Neuronal stem cell (in vitro differentiated cells): ENCODE measurements around the gene TEX19.
"Not testable (repeated sequence)": the region's sequence is repeated elsewhere in the genome, so short reads cannot be mapped to it uniquely, and the experiment has no call there.

Source experiments
- DNase-seq: peaks from one replicate; pipeline ENCODE4 v3.0.0-alpha.2; 2013; ENCODE audit warnings: low spot score
- H2AFZ ChIP-seq: one replicate; pipeline ENCODE4 v1.6.1; 2013; ENCODE audit warnings: mild to moderate bottlenecking, low read length, inconsistent platforms
- H2AK5ac ChIP-seq: 2 replicates; pipeline ENCODE4 v1.6.1; 2013; ENCODE audit warnings: low read depth, mild to moderate bottlenecking, inconsistent platforms, low read length, moderate library complexity, mixed read lengths
- H2BK120ac ChIP-seq: 2 replicates; pipeline ENCODE4 v1.6.1; 2013; ENCODE audit warnings: low read depth, mild to moderate bottlenecking, inconsistent platforms, low read length, moderate library complexity, mixed read lengths
- H2BK12ac ChIP-seq: one replicate; pipeline ENCODE4 v1.6.1; 2013; ENCODE audit warnings: low read length, inconsistent platforms
- H2BK15ac ChIP-seq: 2 replicates; pipeline ENCODE4 v1.6.1; 2013; ENCODE audit warnings: mild to moderate bottlenecking, low read length, inconsistent platforms, mixed read lengths
- H2BK5ac ChIP-seq: one replicate; pipeline ENCODE4 v1.6.1; 2013; ENCODE audit warnings: inconsistent platforms, mild to moderate bottlenecking, low read length, moderate library complexity
- H3K14ac ChIP-seq: one replicate; pipeline ENCODE4 v1.6.1; 2013; ENCODE audit warnings: low read length, inconsistent platforms
- H3K18ac ChIP-seq: 2 replicates; pipeline ENCODE4 v1.6.1; 2013; ENCODE audit warnings: low read length, inconsistent platforms
- H3K23ac ChIP-seq: 2 replicates; pipeline ENCODE4 v1.6.1; 2013; ENCODE audit warnings: low read depth, mild to moderate bottlenecking, mixed read lengths, low read length, inconsistent platforms; ENCODE audit not compliant: poor library complexity
- H3K27ac ChIP-seq: replicated peaks from 3 replicates; pipeline ENCODE4 v1.5.1; 2013; ENCODE audit warnings: low read length, inconsistent platforms
- H3K27me3 ChIP-seq, 3 experiments: 2 replicates each; pipeline ENCODE4 v1.6.1; 2013; ENCODE audit warnings: low read length in 3 of 3, mild to moderate bottlenecking in 2 of 3, inconsistent platforms in 1 of 3, low read depth in 1 of 3, mixed read lengths in 1 of 3, moderate library complexity in 1 of 3; ENCODE audit not compliant: control insufficient read depth in 3 of 3, insufficient read depth in 3 of 3
- H3K36me3 ChIP-seq, 2 donors: replicated peaks in 1 of 2; 2 replicates each; pipeline ENCODE4 v1.6.1; 2013; ENCODE audit warnings: low read length in 2 of 2; ENCODE audit not compliant: control insufficient read depth in 2 of 2, insufficient read depth in 2 of 2
- H3K4ac ChIP-seq: 2 replicates; pipeline ENCODE4 v1.6.1; 2013; ENCODE audit warnings: inconsistent platforms, mild to moderate bottlenecking, low read length, moderate library complexity
- H3K4me1 ChIP-seq, 2 donors: 1 replicate in 1 of 2; 2 replicates in 1 of 2; pipeline ENCODE4 v1.6.1; 2013; ENCODE audit warnings: low read length in 2 of 2, low read depth in 1 of 2; ENCODE audit not compliant: control insufficient read depth in 2 of 2, insufficient read depth in 1 of 2
- H3K4me2 ChIP-seq: one replicate; pipeline ENCODE4 v1.6.1; 2013; ENCODE audit warnings: mild to moderate bottlenecking, low read length, inconsistent platforms; ENCODE audit not compliant: insufficient read depth, poor library complexity, severe bottlenecking
- H3K4me3 ChIP-seq, 2 donors: 2 replicates each; pipeline ENCODE4 v1.5.1; 2013; ENCODE audit warnings: low read length in 2 of 2, mild to moderate bottlenecking in 2 of 2, inconsistent platforms in 1 of 2, moderate library complexity in 1 of 2
- H3K79me1 ChIP-seq: one replicate; pipeline ENCODE4 v1.6.1; 2013; ENCODE audit warnings: low read depth, mild to moderate bottlenecking, inconsistent platforms, low read length, moderate library complexity
- H3K9ac ChIP-seq: one replicate; pipeline ENCODE4 v1.6.1; 2013; ENCODE audit warnings: mild to moderate bottlenecking, low read depth, low read length, inconsistent platforms; ENCODE audit not compliant: poor library complexity
- H3K9me3 ChIP-seq, 2 donors: replicated peaks in 1 of 2; 2 replicates each; pipeline versions ENCODE3 to v1.6.1; 2013; ENCODE audit warnings: low read length in 2 of 2, mild to moderate bottlenecking in 2 of 2, inconsistent platforms in 1 of 2, low read depth in 1 of 2, mixed read lengths in 1 of 2, moderate library complexity in 1 of 2; ENCODE audit not compliant: control insufficient read depth in 2 of 2, insufficient read depth in 1 of 2
- H4K8ac ChIP-seq: one replicate; pipeline ENCODE4 v1.6.1; 2013; ENCODE audit warnings: low read depth, mild to moderate bottlenecking, inconsistent platforms, low read length, moderate library complexity
- H4K91ac ChIP-seq: one replicate; pipeline ENCODE4 v1.6.1; 2013; ENCODE audit warnings: low read length, low read depth, mild to moderate bottlenecking, inconsistent platforms; ENCODE audit not compliant: poor library complexity
- WGBS, 2 donors: extraction: QIAGEN DNeasy Blood & Tissue Kit; methylation state at CpG; one replicate each; pipeline ENCODE4 v1.1.7; 2013; ENCODE audit warnings: missing lambda C conversion rate in 2 of 2, mixed read lengths in 1 of 2; ENCODE audit not compliant: insufficient read length in 2 of 2, insufficient replicate concordance in 1 of 2; ENCODE audit errors: extremely low coverage in 2 of 2; 5-methylcytosine and 5-hydroxymethylcytosine counted together

The TEX19 gene

DNA sequence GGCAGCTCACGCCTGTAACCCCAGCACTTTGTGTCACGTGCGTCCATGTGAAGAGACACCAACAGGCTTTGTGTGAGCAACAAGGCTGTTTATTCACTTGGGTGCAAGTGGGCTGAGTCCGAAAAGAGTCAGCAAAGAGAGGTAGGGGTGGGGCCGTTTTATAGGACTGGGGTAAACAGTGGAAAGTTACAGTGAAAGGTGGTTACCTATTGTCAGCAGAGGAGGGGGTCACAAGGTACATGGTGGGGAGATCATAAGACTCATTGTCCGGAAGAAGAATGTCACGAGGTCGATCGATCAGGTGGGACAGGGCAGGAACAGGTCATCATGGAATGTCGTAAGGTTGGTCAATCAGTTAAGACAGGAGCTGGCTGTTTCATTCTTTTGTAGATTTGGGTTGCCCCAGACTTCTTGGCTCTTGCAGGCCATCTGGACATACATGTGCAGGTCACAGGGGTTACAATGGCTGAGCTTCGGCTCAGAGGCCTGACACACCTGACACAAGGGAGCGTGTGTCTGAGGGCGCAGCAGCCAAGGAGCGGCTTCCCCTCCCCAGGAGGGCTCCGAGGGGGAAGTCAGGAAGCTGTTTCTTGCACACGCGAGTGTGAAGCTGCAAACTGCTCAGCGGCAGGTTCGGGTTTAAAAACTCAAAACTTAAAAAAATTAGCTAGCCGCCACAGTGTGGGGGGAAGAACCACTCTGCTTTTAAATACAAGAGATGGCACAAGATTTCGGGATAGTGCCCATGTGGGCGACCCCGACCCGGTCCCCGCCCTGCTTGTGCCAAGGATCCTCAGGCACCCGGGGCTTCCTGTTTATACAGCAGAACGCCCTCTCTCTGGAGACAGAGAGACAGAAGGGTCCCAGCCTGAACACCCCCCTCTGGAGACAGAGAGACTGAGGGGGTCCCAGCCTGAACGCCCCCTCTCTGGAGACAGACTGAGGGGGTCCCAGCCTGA, 12.4 kb upstream of the TEX19 start:
- Histone ChIP-seq H2BK15ac (peak overlapping the region; percentile 10), H4K91ac (no peak overlapping the region), H2BK12ac (no peak overlapping the region), H3K79me1 (no peaks in the 10 kb centered on the region), H3K4ac (no peak overlapping the region), H3K9ac (no peak overlapping the region), H3K14ac (no peak overlapping the region), H3K4me1 (peaks cover 12 to 16% of the 10 kb centered on the region in 2 donors), H3K18ac (no peak overlapping the region), H3K27me3 (peaks cover 0 to 16% (median 0%) of the 10 kb centered on the region in 3 experiments), H3K9me3 (no peaks in the 10 kb centered on the region), H3K27ac (no peak overlapping the region), H3K23ac (no peak overlapping the region), H2AK5ac (peak overlapping the region; percentile 10), H2BK120ac (no peak overlapping the region), H3K4me2 (no peak overlapping the region), H3K4me3 (no peak overlapping the region), H2BK5ac (no peak overlapping the region), H4K8ac (no peak overlapping the region), H3K36me3 (no peaks in the 10 kb centered on the region), H2AFZ (no peak overlapping the region)
- DNase-seq: no peak
- no CpG with 5 or more reads among the region's 28 CpGs for WGBS, 2 donors

DNA sequence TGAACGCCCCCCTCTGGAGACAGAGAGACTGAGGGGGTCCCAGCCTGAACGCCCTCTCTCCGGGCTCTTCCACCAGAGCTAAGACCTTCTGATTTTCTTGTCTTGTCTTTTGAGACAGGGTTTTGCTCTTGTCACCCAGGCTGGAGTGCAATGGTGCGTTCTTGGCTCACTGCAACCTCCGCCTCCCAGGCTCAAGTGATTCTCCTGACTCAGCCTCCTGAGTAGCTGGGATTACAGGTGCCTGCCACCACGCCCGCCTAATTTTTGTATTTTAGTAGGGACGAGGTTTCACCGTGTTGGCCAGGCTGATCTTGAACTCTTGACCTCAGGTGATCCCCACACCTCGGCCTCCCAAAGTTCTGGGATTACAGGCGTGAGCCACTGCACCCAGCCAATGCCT, 11.1 kb upstream of the TEX19 start:
- not testable (repeated sequence) for H3K36me3 ChIP-seq, H3K4ac ChIP-seq, H2BK12ac ChIP-seq, H4K91ac ChIP-seq, H3K18ac ChIP-seq, H3K23ac ChIP-seq, H2BK5ac ChIP-seq, H2AFZ ChIP-seq, DNase-seq, H3K27ac ChIP-seq, H3K9ac ChIP-seq, H3K4me3 ChIP-seq, H2BK15ac ChIP-seq, H3K79me1 ChIP-seq, H4K8ac ChIP-seq, H2BK120ac ChIP-seq, H3K9me3 ChIP-seq, H3K4me2 ChIP-seq, H2AK5ac ChIP-seq, H3K14ac ChIP-seq
- WGBS, 2 donors: no CpG with 5 or more reads among the region's 11 CpGs
- Histone ChIP-seq H3K27me3 (peaks cover 0 to 16% (median 0%) of the 10 kb centered on the region in 3 experiments), H3K4me1 (peaks cover 12 to 17% of the 10 kb centered on the region in 2 donors)

GRCh38 chr17:82348434-82348833, 10.6 kb upstream of the TEX19 start:
- H4K91ac ChIP-seq: no peak overlapping the region
- H3K36me3 ChIP-seq: no peaks in the 10 kb centered on the region
- H2BK12ac ChIP-seq: no peak overlapping the region
- no peak overlapping the region for H2AFZ ChIP-seq
- no CpG with 5 or more reads among the region's 9 CpGs for WGBS, 2 donors
- no peak overlapping the region for H2BK5ac ChIP-seq
- H2AK5ac ChIP-seq: peak overlapping the region; percentile 40
- H2BK120ac ChIP-seq: no peak overlapping the region
- H3K9me3 ChIP-seq: no peaks in the 10 kb centered on the region
- no peaks in the 10 kb centered on the region for H3K79me1 ChIP-seq
- peaks cover 12 to 17% of the 10 kb centered on the region in 2 donors for H3K4me1 ChIP-seq
- DNase-seq: no peak
- no peak overlapping the region for H3K4ac ChIP-seq
- H3K14ac ChIP-seq: no peak overlapping the region
- peaks cover 0 to 16% (median 0%) of the 10 kb centered on the region in 3 experiments for H3K27me3 ChIP-seq
- H3K9ac ChIP-seq: no peak overlapping the region
- no peak overlapping the region for H3K27ac ChIP-seq
- no peak overlapping the region for H2BK15ac ChIP-seq
- H3K23ac ChIP-seq: no peak overlapping the region
- H3K4me2 ChIP-seq: no peak overlapping the region
- no peak overlapping the region for H4K8ac ChIP-seq
- H3K4me3 ChIP-seq: no peak overlapping the region
- no peak overlapping the region for H3K18ac ChIP-seq

DNA sequence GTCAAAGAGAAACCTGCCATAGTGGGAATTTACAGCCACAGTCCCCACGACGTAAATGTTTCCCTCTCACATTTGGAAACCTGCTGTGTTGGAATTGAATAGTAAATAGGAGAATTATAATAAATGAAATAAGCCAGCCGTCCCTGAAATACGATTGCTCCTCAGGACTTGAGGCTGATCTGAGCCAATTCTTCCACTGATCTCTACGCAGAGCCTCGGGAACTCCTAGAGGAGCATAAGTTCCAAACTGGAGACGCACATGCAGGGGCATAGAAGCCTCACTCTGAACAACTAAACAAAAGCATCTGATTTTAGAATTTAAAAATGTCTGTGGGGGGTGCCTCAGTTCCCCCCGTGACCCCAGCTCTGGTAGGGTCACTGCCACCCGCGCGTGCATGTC, 10.2 kb upstream of the TEX19 start:
- H3K18ac ChIP-seq: no peak overlapping the region
- WGBS, 2 donors: no CpG with 5 or more reads among the region's 11 CpGs
- no peak overlapping the region for H3K9ac ChIP-seq
- H3K27me3 ChIP-seq: peaks cover 0 to 16% (median 0%) of the 10 kb centered on the region in 3 experiments
- no peak overlapping the region for H3K23ac ChIP-seq
- no peak overlapping the region for H2BK12ac ChIP-seq
- H2AK5ac ChIP-seq: peak overlapping the region; percentile 75
- no peak for DNase-seq
- peak overlapping the region; percentile 94 for H2BK15ac ChIP-seq
- H2BK5ac ChIP-seq: no peak overlapping the region
- H3K36me3 ChIP-seq: no peaks in the 10 kb centered on the region
- H2BK120ac ChIP-seq: no peak overlapping the region
- no peak overlapping the region for H3K4ac ChIP-seq
- H2AFZ ChIP-seq: no peak overlapping the region
- H3K4me1 ChIP-seq: peaks cover 12 to 16% of the 10 kb centered on the region in 2 donors
- H3K79me1 ChIP-seq: no peaks in the 10 kb centered on the region
- H3K27ac ChIP-seq: no peak overlapping the region
- H3K4me3 ChIP-seq: no peak overlapping the region
- H3K14ac ChIP-seq: no peak overlapping the region
- H3K9me3 ChIP-seq: no peaks in the 10 kb centered on the region
- no peak overlapping the region for H4K8ac ChIP-seq
- H4K91ac ChIP-seq: no peak overlapping the region
- H3K4me2 ChIP-seq: no peak overlapping the region
